ENCODE measurements around the gene NCL. TPM values are rescaled to one million over a fixed set of nuclear protein-coding genes. Genes with fewer than 3 reads are reported as not detected.
A peak's percentile ranks its signal among the peaks of the same experiment; 100 is the strongest.
"Not testable (repeated sequence)": the region's sequence is repeated elsewhere in the genome, so short reads cannot be mapped to it uniquely, and the experiment has no call there.

The NCL gene
- total and polyA plus RNA-seq, 7 experiments from 2014 or later = 411 to 662 (median 457) TPM

- Histone ChIP-seq H3K9me3 (ENCODE audit: control insufficient read depth in 2 of 3, low read length in 3 of 3) (peaks cover 0 to 9% (median 0%) of the 10 kb centered on the region in 3 experiments), H3K4me3 (ENCODE audit: low read length) (peak overlapping the region; percentile 20), H3K27ac (ENCODE audit: low read depth, low read length) (no peak overlapping the region), H3K4me1 (ENCODE audit: control insufficient read depth in 2 of 2, insufficient read depth in 2 of 2, low read length in 2 of 2) (peaks cover 0 to 9% of the 10 kb centered on the region in 2 donors), H3K36me3 (ENCODE audit: control insufficient read depth in 2 of 3, insufficient read depth in 3 of 3, low read length in 3 of 3) (no peaks in the 10 kb centered on the region), H3K27me3 (ENCODE audit: control insufficient read depth in 2 of 2, insufficient read depth in 2 of 2, low read length in 2 of 2) (peaks cover 4 to 8% of the 10 kb centered on the region in 2 donors)
- Mint-ChIP-seq H3K4me3 (peak overlapping the region in 8 of 10 donors; percentile 14 to 72 (median 50)), H3K27me3 (peaks cover 17 to 48% (median 32%) of the 10 kb centered on the region in 5 donors), H3K27ac (no peak overlapping the region), H3K36me3 (peaks cover 0 to 12% (median 5%) of the 10 kb centered on the region in 5 donors), H3K4me1 (peaks cover 0 to 7% (median 5%) of the 10 kb centered on the region in 7 donors), H3K9me3 (peaks cover 0 to 14% (median 5%) of the 10 kb centered on the region in 11 donors)
- DNase-seq (no peak), ATAC-seq (no peak)
- intact Hi-C loops (cut with micrococcal nuclease) = loop anchor here (1.0 to 5.0 kb wide), 4 partner anchors 115 to 308 kb away; no protein-coding TSS in a partner anchor
- POLR2A ChIA-PET = no interaction called here
- CTCF ChIA-PET = no interaction called here
Observed at GRCh38 chr2:231412618-231412963, 51.7 kb downstream of the NCL start.

- DNase-seq (peak; percentile 10 to 63 (median 40)), ATAC-seq (peak; percentile 97)
- ChIA-PET CTCF (no interaction called here), POLR2A (no interaction called here)
- H3K9me3 Mint-ChIP-seq = peaks cover 0 to 14% (median 5%) of the 10 kb centered on the region in 11 donors
- H3K4me3 Mint-ChIP-seq = peak overlapping the region; percentile 44 to 73 (median 66)
- intact Hi-C loops (cut with micrococcal nuclease) = loop anchor here (1.0 to 5.0 kb wide), 4 partner anchors 115 to 308 kb away; no protein-coding TSS in a partner anchor
- peak overlapping the region; percentile 20 for H3K4me3 ChIP-seq (ENCODE audit: low read length)
- H3K27me3 ChIP-seq (ENCODE audit: control insufficient read depth in 2 of 2, insufficient read depth in 2 of 2, low read length in 2 of 2) = peaks cover 4 to 8% of the 10 kb centered on the region in 2 donors
- H3K27me3 Mint-ChIP-seq = peaks cover 17 to 48% (median 32%) of the 10 kb centered on the region in 5 donors
- no peak overlapping the region for H3K27ac Mint-ChIP-seq
- no peaks in the 10 kb centered on the region for H3K36me3 ChIP-seq (ENCODE audit: control insufficient read depth in 2 of 3, insufficient read depth in 3 of 3, low read length in 3 of 3)
- peaks cover under 1 to 8% (median 5%) of the 10 kb centered on the region in 7 donors for H3K4me1 Mint-ChIP-seq
- peaks cover 0 to 12% (median 5%) of the 10 kb centered on the region in 5 donors for H3K36me3 Mint-ChIP-seq
- H3K9me3 ChIP-seq (ENCODE audit: control insufficient read depth in 2 of 3, low read length in 3 of 3) = peaks cover 0 to 9% (median 0%) of the 10 kb centered on the region in 3 experiments
- H3K4me1 ChIP-seq (ENCODE audit: control insufficient read depth in 2 of 2, insufficient read depth in 2 of 2, low read length in 2 of 2) = peaks cover 0 to 9% of the 10 kb centered on the region in 2 donors
- H3K27ac ChIP-seq (ENCODE audit: low read depth, low read length) = no peak overlapping the region
Observed at GRCh38 chr2:231411831-231412617, 52.3 kb downstream of the NCL start.

- CTCF ChIA-PET = no interaction called here
- Histone ChIP-seq H3K36me3 (ENCODE audit: control insufficient read depth in 2 of 3, insufficient read depth in 3 of 3, low read length in 3 of 3) (no peaks in the 10 kb centered on the region), H3K27me3 (ENCODE audit: control insufficient read depth in 2 of 2, insufficient read depth in 2 of 2, low read length in 2 of 2) (peaks cover 4 to 8% of the 10 kb centered on the region in 2 donors), H3K9me3 (ENCODE audit: control insufficient read depth in 2 of 3, low read length in 3 of 3) (peaks cover 0 to 9% (median 0%) of the 10 kb centered on the region in 3 experiments), H3K4me1 (ENCODE audit: control insufficient read depth in 2 of 2, insufficient read depth in 2 of 2, low read length in 2 of 2) (peaks cover 1 to 10% of the 10 kb centered on the region in 2 donors), H3K27ac (ENCODE audit: low read depth, low read length) (no peak overlapping the region), H3K4me3 (ENCODE audit: low read length) (no peak overlapping the region)
- peak overlapping the region in 9 of 10 donors; percentile 41 to 73 (median 67) for H3K4me3 Mint-ChIP-seq
- H3K4me1 Mint-ChIP-seq = peaks cover 5 to 16% (median 9%) of the 10 kb centered on the region in 7 donors
- intact Hi-C loops (cut with micrococcal nuclease) = loop anchor here in 1 of 2 donors (5.0 kb wide), 1 partner anchor 114 kb away; no protein-coding TSS in a partner anchor
- peaks cover 17 to 48% (median 32%) of the 10 kb centered on the region in 5 donors for H3K27me3 Mint-ChIP-seq
- DNase-seq (no peak), ATAC-seq (no peak)
- peaks cover 0 to 12% (median 5%) of the 10 kb centered on the region in 5 donors for H3K36me3 Mint-ChIP-seq
- H3K27ac Mint-ChIP-seq = no peak overlapping the region
- POLR2A ChIA-PET = no interaction called here
- peaks cover 0 to 14% (median 5%) of the 10 kb centered on the region in 11 donors for H3K9me3 Mint-ChIP-seq
Observed at GRCh38 chr2:231411237-231411636, 53.0 kb downstream of the NCL start.

- intact Hi-C loops (cut with micrococcal nuclease) = loop anchor here in 1 of 2 donors (5.0 kb wide), 1 partner anchor 113 kb away; no protein-coding TSS in a partner anchor
- CTCF ChIA-PET = no interaction called here
- DNase-seq = no peak
- POLR2A ChIA-PET = no interaction called here
- H3K4me3 ChIP-seq (ENCODE audit: low read length) = no peak overlapping the region
- H3K36me3 ChIP-seq (ENCODE audit: control insufficient read depth in 2 of 3, insufficient read depth in 3 of 3, low read length in 3 of 3) = no peaks in the 10 kb centered on the region
- peaks cover 10 to 23% (median 17%) of the 10 kb centered on the region in 7 donors for H3K4me1 Mint-ChIP-seq
- no peak overlapping the region for H3K27ac Mint-ChIP-seq
- H3K4me3 Mint-ChIP-seq = no peak overlapping the region
- H3K9me3 ChIP-seq (ENCODE audit: control insufficient read depth in 2 of 3, low read length in 3 of 3) = peaks cover 0 to 9% (median 0%) of the 10 kb centered on the region in 3 experiments
- H3K9me3 Mint-ChIP-seq = peaks cover 0 to 14% (median 5%) of the 10 kb centered on the region in 11 donors
- H3K27ac ChIP-seq (ENCODE audit: low read depth, low read length) = no peak overlapping the region
- H3K36me3 Mint-ChIP-seq = peaks cover 0 to 12% (median 5%) of the 10 kb centered on the region in 5 donors
- ATAC-seq = no peak
- peaks cover 4 to 15% of the 10 kb centered on the region in 2 donors for H3K4me1 ChIP-seq (ENCODE audit: control insufficient read depth in 2 of 2, insufficient read depth in 2 of 2, low read length in 2 of 2)
- H3K27me3 Mint-ChIP-seq = peaks cover 17 to 45% (median 32%) of the 10 kb centered on the region in 5 donors
- H3K27me3 ChIP-seq (ENCODE audit: control insufficient read depth in 2 of 2, insufficient read depth in 2 of 2, low read length in 2 of 2) = peaks cover 4 to 8% of the 10 kb centered on the region in 2 donors
Observed at GRCh38 chr2:231410293-231411004, 53.8 kb downstream of the NCL start.

GRCh38 chr2:231409776-231410175 is 54.5 kb downstream of the NCL start:
- Histone ChIP-seq H3K36me3 (ENCODE audit: control insufficient read depth in 2 of 3, insufficient read depth in 3 of 3, low read length in 3 of 3) (no peaks in the 10 kb centered on the region), H3K9me3 (ENCODE audit: control insufficient read depth in 2 of 3, low read length in 3 of 3) (peaks cover 0 to 9% (median 0%) of the 10 kb centered on the region in 3 experiments), H3K4me1 (ENCODE audit: control insufficient read depth in 2 of 2, insufficient read depth in 2 of 2, low read length in 2 of 2) (peaks cover 4 to 15% of the 10 kb centered on the region in 2 donors), H3K4me3 (ENCODE audit: low read length) (no peak overlapping the region), H3K27me3 (ENCODE audit: control insufficient read depth in 2 of 2, insufficient read depth in 2 of 2, low read length in 2 of 2) (peaks cover 4 to 8% of the 10 kb centered on the region in 2 donors), H3K27ac (ENCODE audit: low read depth, low read length) (no peak overlapping the region)
- Mint-ChIP-seq H3K9me3 (peaks cover 0 to 14% (median 5%) of the 10 kb centered on the region in 11 donors), H3K27ac (no peak overlapping the region), H3K27me3 (peaks cover 17 to 39% (median 32%) of the 10 kb centered on the region in 5 donors), H3K4me3 (no peak overlapping the region), H3K36me3 (peaks cover 0 to 12% (median 5%) of the 10 kb centered on the region in 5 donors), H3K4me1 (peaks cover 13 to 29% (median 21%) of the 10 kb centered on the region in 7 donors)
- ATAC-seq = no peak
- intact Hi-C loops (cut with micrococcal nuclease) = loop anchor here in 1 of 2 donors (5.0 kb wide), 2 partner anchors 112 to 307 kb away; no protein-coding TSS in a partner anchor
- DNase-seq = no peak
- ChIA-PET POLR2A (no interaction called here), CTCF (no interaction called here)

- H3K36me3 ChIP-seq (ENCODE audit: control insufficient read depth in 2 of 3, insufficient read depth in 3 of 3, low read length in 3 of 3); H3K4me3 Mint-ChIP-seq; H3K27ac Mint-ChIP-seq; H3K9me3 ChIP-seq (ENCODE audit: control insufficient read depth in 2 of 3, low read length in 3 of 3); H3K27me3 ChIP-seq (ENCODE audit: control insufficient read depth in 2 of 2, insufficient read depth in 2 of 2, low read length in 2 of 2); POLR2A ChIA-PET; ATAC-seq; DNase-seq; H3K27ac ChIP-seq (ENCODE audit: low read depth, low read length); H3K4me3 ChIP-seq (ENCODE audit: low read length): not testable (repeated sequence)
- Mint-ChIP-seq H3K9me3 (peaks cover 0 to 14% (median 5%) of the 10 kb centered on the region in 11 donors), H3K36me3 (peaks cover 0 to 12% (median 5%) of the 10 kb centered on the region in 5 donors), H3K4me1 (peaks cover 13 to 29% (median 21%) of the 10 kb centered on the region in 7 donors), H3K27me3 (peaks cover 9 to 33% (median 22%) of the 10 kb centered on the region in 5 donors)
- CTCF ChIA-PET = interaction anchor here (1.0 to 1.6 kb wide), 2 partner anchors 10 to 16 kb away, joined by 5 read pairs; no protein-coding TSS in a partner anchor
- intact Hi-C loops (cut with micrococcal nuclease) = loop anchor here in 1 of 2 donors (5.0 kb wide), 1 partner anchor 306 kb away; no protein-coding TSS in a partner anchor
- H3K4me1 ChIP-seq (ENCODE audit: control insufficient read depth in 2 of 2, insufficient read depth in 2 of 2, low read length in 2 of 2) = peaks cover 4 to 15% of the 10 kb centered on the region in 2 donors
Observed at GRCh38 chr2:231408304-231408703, 56.0 kb downstream of the NCL start.

Measured in naive thymus-derived CD4-positive, alpha-beta T cell (primary cell).